Measurements from ENCODE around the gene PCDHGA2.
A peak's percentile ranks its signal among the peaks of the same experiment; 100 is the strongest.
"Not testable (repeated sequence)": the region's sequence is repeated elsewhere in the genome, so short reads cannot be mapped to it uniquely, and the experiment has no call there.

The PCDHGA2 gene

GRCh38 chr5:141349917-141350619 lies 11.5 kb downstream of the PCDHGA2 start, which contains the start of gene PCDHGB1:
TSS of gene PCDHGB1 (plus strand) at chr5:141350099. CDS start at chr5:141350261, 162 bp downstream.
- DNase-seq, result peak; percentile 77

- DNase-seq, result no peak
These were observed 13.0 kb downstream of the PCDHGA2 start for GRCh38 chr5:141351591-141351990.

GRCh38 chr5:141354900-141355469 lies 16.4 kb downstream of the PCDHGA2 start, which contains the start of gene PCDHGA4:
TSS of gene PCDHGA4 (plus strand) at chr5:141355021. CDS start at chr5:141355108, 87 bp downstream.
- DNase-seq, result peak; percentile 26

GRCh38 chr5:141355641-141356040 lies 17.1 kb downstream of the PCDHGA2 start:
- no peak for DNase-seq

- no peak for DNase-seq
These were observed 17.6 kb downstream of the PCDHGA2 start for GRCh38 chr5:141356133-141356532.

- no peak for DNase-seq
These were observed 18.4 kb downstream of the PCDHGA2 start for GRCh38 chr5:141356950-141357349.

- peak; percentile 50 for DNase-seq
These were observed 21.3 kb downstream of the PCDHGA2 start, which contains the start of gene PCDHGB2 for GRCh38 chr5:141359790-141360426. TSS of gene PCDHGB2 (plus strand) at chr5:141359994. CDS start at chr5:141360136, 142 bp downstream.

- DNase-seq, result no peak
These were observed 22.1 kb downstream of the PCDHGA2 start for GRCh38 chr5:141360685-141361084.

GRCh38 chr5:141362719-141363118 lies 24.2 kb downstream of the PCDHGA2 start:
- DNase-seq, result no peak

GRCh38 chr5:141363952-141364660 lies 25.5 kb downstream of the PCDHGA2 start, which contains the start of gene PCDHGA5:
TSS of gene PCDHGA5 (plus strand) at chr5:141364162. CDS start at chr5:141364331, 169 bp downstream.
- no peak for DNase-seq

- no peak for DNase-seq
These were observed 27.7 kb downstream of the PCDHGA2 start for GRCh38 chr5:141366016-141366896.

GRCh38 chr5:141369994-141370848 lies 31.7 kb downstream of the PCDHGA2 start, which contains the start of gene PCDHGB3:
TSS of gene PCDHGB3 (plus strand) at chr5:141370242. CDS start at chr5:141370395, 153 bp downstream.
- peak; percentile 69 for DNase-seq

GRCh38 chr5:141371572-141372475 lies 33.3 kb downstream of the PCDHGA2 start:
- DNase-seq, result no peak

GRCh38 chr5:141373673-141374317 lies 35.2 kb downstream of the PCDHGA2 start, which contains the start of gene PCDHGA6:
TSS of gene PCDHGA6 (plus strand) at chr5:141373891. CDS start at chr5:141374084, 193 bp downstream.
- peak; percentile 38 for DNase-seq

GRCh38 chr5:141374627-141375026 lies 36.1 kb downstream of the PCDHGA2 start:
- no peak for DNase-seq

GRCh38 chr5:141375444-141376155 lies 37.0 kb downstream of the PCDHGA2 start:
- DNase-seq, result not testable (repeated sequence)

GRCh38 chr5:141382469-141383294 lies 44.1 kb downstream of the PCDHGA2 start, which contains the start of gene PCDHGA7:
TSS of gene PCDHGA7 (plus strand) at chr5:141382742. CDS start at chr5:141382900, 158 bp downstream.
- peak; percentile 24 for DNase-seq
